Prostate gland (tissue), 2 donors: Measurements from ENCODE around the gene CCDC18.

Source experiments
- CTCF ChIP-seq, 4 experiments: fragments of 200-600 bp in 2 of 4; fragments of 450-650 bp in 2 of 4; sonication (generic) in 2 of 4; IDR thresholded peaks; 1 replicate in 3 of 4; 2 replicates in 1 of 4; pipeline ENCODE4 v1.5.1; 2016 to 2019; ENCODE audit warnings: antibody characterized with exemption in 4 of 4, mild to moderate bottlenecking in 2 of 4, moderate library complexity in 2 of 4
- POLR2A ChIP-seq: fragments of 450-650 bp; IDR thresholded peaks from one replicate; pipeline ENCODE4 v1.6.1; 2016; ENCODE audit warnings: antibody characterized with exemption, mild to moderate bottlenecking
- POLR2AphosphoS5 ChIP-seq: sonication (generic); formaldehyde crosslinking; IDR thresholded peaks from one replicate; pipeline ENCODE4 v1.6.1; 2017; ENCODE audit warnings: antibody characterized with exemption

- no peak for TF ChIP-seq CTCF (IDR thresholded peaks at IDR 0.05)
- no peak for TF ChIP-seq POLR2A
- TF ChIP-seq POLR2AphosphoS5: no peak
Measured at GRCh38 chr1:93155335-93155734, 25.2 kb upstream of the CCDC18 start.
